B cell (primary cell): Measurements from ENCODE around the gene ROBO2.

Experiments
- CTCF ChIP-seq: fragments of 200-600 bp; IDR thresholded peaks from one replicate; pipeline ENCODE4 v1.8.0; 2022; ENCODE audit warnings: antibody characterized with exemption, mild to moderate bottlenecking
- EZH2 ChIP-seq: IDR thresholded peaks from 2 replicates; pipeline ENCODE4 v1.6.1; 2012; ENCODE audit warnings: borderline replicate concordance, low read depth, mild to moderate bottlenecking, moderate library complexity, low read length; ENCODE audit not compliant: insufficient read depth, poor library complexity, severe bottlenecking

- TF ChIP-seq CTCF (no peak), EZH2 (no peak)
Observed at GRCh38 chr3:77254967-77255831, 215.3 kb downstream of the ROBO2 start.
